Mesenchymal stem cell (in vitro differentiated cells and primary cell): ENCODE measurements around the gene EGLN3.

Experiments
- DNase-seq: peaks from one replicate; pipeline ENCODE4 v3.0.0-alpha.2; 2013
- H2AFZ ChIP-seq: one replicate; pipeline ENCODE4 v1.6.1; 2013; ENCODE audit warnings: low read depth, mild to moderate bottlenecking, control low read depth, inconsistent platforms, low read length, moderate library complexity
- H2AK5ac ChIP-seq: 2 replicates; pipeline ENCODE4 v1.6.1; 2013; ENCODE audit warnings: low read length, moderate library complexity, mild to moderate bottlenecking, inconsistent platforms; ENCODE audit not compliant: severe bottlenecking
- H2BK120ac ChIP-seq: one replicate; pipeline ENCODE4 v1.6.1; 2013; ENCODE audit warnings: low read depth, mild to moderate bottlenecking, inconsistent platforms, low read length, moderate library complexity
- H2BK12ac ChIP-seq, 2 experiments: one replicate each; pipeline ENCODE4 v1.6.1; 2013; ENCODE audit warnings: inconsistent platforms in 2 of 2, low read length in 2 of 2, mild to moderate bottlenecking in 2 of 2, moderate library complexity in 2 of 2, control low read depth in 1 of 2
- H2BK15ac ChIP-seq: one replicate; pipeline ENCODE4 v1.6.1; 2013; ENCODE audit warnings: mild to moderate bottlenecking, low read depth, inconsistent platforms; ENCODE audit not compliant: poor library complexity, severe bottlenecking
- H2BK5ac ChIP-seq: 2 replicates; pipeline ENCODE4 v1.6.1; 2013; ENCODE audit warnings: low read depth, mild to moderate bottlenecking, low read length, control low read depth, inconsistent platforms; ENCODE audit not compliant: poor library complexity, severe bottlenecking
- H3K14ac ChIP-seq, 2 experiments: one replicate each; pipeline ENCODE4 v1.6.1; 2013; ENCODE audit warnings: inconsistent platforms in 2 of 2, low read length in 2 of 2, control low read depth in 1 of 2, mild to moderate bottlenecking in 1 of 2, moderate library complexity in 1 of 2
- H3K18ac ChIP-seq, 2 experiments: one replicate each; pipeline ENCODE4 v1.6.1; 2013; ENCODE audit warnings: inconsistent platforms in 2 of 2, low read length in 2 of 2, control low read depth in 1 of 2, low read depth in 1 of 2, mild to moderate bottlenecking in 1 of 2
- H3K23ac ChIP-seq, 2 experiments: one replicate each; pipeline ENCODE4 v1.6.1; 2013; ENCODE audit warnings: inconsistent platforms in 2 of 2, low read length in 2 of 2, mild to moderate bottlenecking in 2 of 2, moderate library complexity in 2 of 2, control low read depth in 1 of 2
- H3K27ac ChIP-seq: 2 replicates; pipeline ENCODE4 v1.5.1; 2013; ENCODE audit warnings: mild to moderate bottlenecking, moderate library complexity, low read length, control low read depth, inconsistent platforms; ENCODE audit not compliant: poor library complexity, severe bottlenecking
- H3K27me3 ChIP-seq, 2 experiments: 2 replicates each; pipeline versions ENCODE4 v1.6.1 to v1.7.0; 2013; ENCODE audit warnings: low read length in 2 of 2, mild to moderate bottlenecking in 2 of 2, moderate library complexity in 2 of 2, control low read depth in 1 of 2, inconsistent platforms in 1 of 2; ENCODE audit not compliant: control insufficient read depth in 1 of 2, insufficient read depth in 1 of 2
- H3K36me3 ChIP-seq, 2 experiments: 2 replicates each; pipeline versions ENCODE4 v1.6.1 to v1.7.0; 2013; ENCODE audit warnings: low read length in 2 of 2, control low read depth in 1 of 2, inconsistent platforms in 1 of 2, low read depth in 1 of 2, mild to moderate bottlenecking in 1 of 2; ENCODE audit not compliant: insufficient read depth in 2 of 2, control insufficient read depth in 1 of 2
- H3K4ac ChIP-seq, 2 experiments: one replicate each; pipeline ENCODE4 v1.6.1; 2013; ENCODE audit warnings: inconsistent platforms in 2 of 2, low read length in 2 of 2, mild to moderate bottlenecking in 2 of 2, moderate library complexity in 2 of 2, control low read depth in 1 of 2, low read depth in 1 of 2
- H3K4me1 ChIP-seq: 2 replicates; pipeline ENCODE4 v1.6.1; 2013; ENCODE audit warnings: low read depth, low read length, control low read depth; ENCODE audit not compliant: control insufficient read depth, insufficient read depth
- H3K4me2 ChIP-seq: 2 replicates; pipeline ENCODE4 v1.6.1; 2013; ENCODE audit warnings: low read length, mild to moderate bottlenecking, inconsistent platforms; ENCODE audit not compliant: poor library complexity, severe bottlenecking
- H3K4me3 ChIP-seq, 2 experiments: 2 replicates each; pipeline versions ENCODE4 v1.5.1 to v1.7.0; 2013; ENCODE audit warnings: low read length in 2 of 2, mild to moderate bottlenecking in 2 of 2, control low read depth in 1 of 2, low read depth in 1 of 2; ENCODE audit not compliant: insufficient read depth in 1 of 2
- H3K79me1 ChIP-seq: replicated peaks from 2 replicates; pipeline ENCODE4 v1.6.1; 2013; ENCODE audit warnings: mild to moderate bottlenecking, control low read depth, low read length, inconsistent platforms; ENCODE audit not compliant: poor library complexity, severe bottlenecking
- H3K9ac ChIP-seq: 2 replicates; pipeline ENCODE4 v1.7.0; 2013; ENCODE audit warnings: mild to moderate bottlenecking, low read length, moderate library complexity
- H3K9me3 ChIP-seq: 2 replicates; pipeline ENCODE4 v1.7.0; 2013; ENCODE audit warnings: mild to moderate bottlenecking, low read length; ENCODE audit not compliant: control insufficient read depth
- H4K8ac ChIP-seq: one replicate; pipeline ENCODE4 v1.6.1; 2013; ENCODE audit warnings: inconsistent platforms, mild to moderate bottlenecking, low read length, moderate library complexity
- H4K91ac ChIP-seq: one replicate; pipeline ENCODE4 v1.6.1; 2013; ENCODE audit warnings: mild to moderate bottlenecking, low read length, inconsistent platforms
- WGBS: methylation state at CpG from one replicate; pipeline ENCODE4 v1.1.7; 2013; ENCODE audit warnings: mixed read lengths; 5-methylcytosine and 5-hydroxymethylcytosine counted together

EGLN3 gene

DNA sequence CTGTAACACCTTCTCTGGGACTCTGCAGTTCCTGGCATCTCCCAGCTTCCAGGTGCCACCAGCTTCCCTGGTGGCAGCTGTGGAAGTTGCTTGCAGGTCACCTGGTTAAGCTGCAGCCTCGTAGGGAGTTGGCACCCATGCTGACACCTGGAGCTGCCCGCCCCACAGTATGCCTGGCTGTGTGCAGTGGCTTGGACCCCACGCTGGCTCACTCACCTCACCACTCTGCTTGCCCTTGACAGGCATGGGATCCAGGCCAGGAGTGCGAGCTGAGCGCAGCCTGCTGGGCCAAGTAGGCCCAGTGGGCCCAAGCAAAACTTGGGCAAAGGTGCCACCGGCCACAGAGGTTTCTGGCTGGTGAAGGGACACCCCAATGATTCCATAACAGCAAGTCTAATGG is 48.5 kb downstream of the EGLN3 start:
- no peak overlapping the region for H2BK5ac ChIP-seq
- peaks cover 2% of the 10 kb centered on the region for H3K4me1 ChIP-seq
- no peak overlapping the region for H3K27ac ChIP-seq
- H2AK5ac ChIP-seq: no peak overlapping the region
- no peak overlapping the region for H3K14ac ChIP-seq
- no peak overlapping the region for H3K9ac ChIP-seq
- H2BK15ac ChIP-seq: no peak overlapping the region
- no peak overlapping the region for H2BK12ac ChIP-seq
- no peak overlapping the region for H3K4me3 ChIP-seq
- no peaks in the 10 kb centered on the region for H3K79me1 ChIP-seq
- H2AFZ ChIP-seq: no peak overlapping the region
- H3K4ac ChIP-seq: no peak overlapping the region
- H3K27me3 ChIP-seq: peaks cover 4 to 8% of the 10 kb centered on the region in 2 experiments
- no peaks in the 10 kb centered on the region for H3K36me3 ChIP-seq
- WGBS: 90% methylated on average over 6 of the region's 6 CpGs
- no peaks in the 10 kb centered on the region for H3K9me3 ChIP-seq
- H4K8ac ChIP-seq: no peak overlapping the region
- H3K4me2 ChIP-seq: no peak overlapping the region
- H4K91ac ChIP-seq: no peak overlapping the region
- no peak overlapping the region for H3K18ac ChIP-seq
- no peak overlapping the region for H3K23ac ChIP-seq
- H2BK120ac ChIP-seq: no peak overlapping the region
- DNase-seq: no peak

- DNase-seq: no peak
- no peak overlapping the region for H3K14ac ChIP-seq
- no peak overlapping the region for H2BK12ac ChIP-seq
- no peak overlapping the region for H2BK120ac ChIP-seq
- no peak overlapping the region for H3K23ac ChIP-seq
- peaks cover 4 to 9% of the 10 kb centered on the region in 2 experiments for H3K27me3 ChIP-seq
- no peak overlapping the region for H3K4ac ChIP-seq
- H4K91ac ChIP-seq: no peak overlapping the region
- no peak overlapping the region for H4K8ac ChIP-seq
- no peak overlapping the region for H3K9ac ChIP-seq
- H2AFZ ChIP-seq: no peak overlapping the region
- peaks cover 2% of the 10 kb centered on the region for H3K4me1 ChIP-seq
- H2AK5ac ChIP-seq: no peak overlapping the region
- no peak overlapping the region for H3K27ac ChIP-seq
- no peaks in the 10 kb centered on the region for H3K9me3 ChIP-seq
- H2BK5ac ChIP-seq: no peak overlapping the region
- no peaks in the 10 kb centered on the region for H3K36me3 ChIP-seq
- no peaks in the 10 kb centered on the region for H3K79me1 ChIP-seq
- H3K18ac ChIP-seq: no peak overlapping the region
- H2BK15ac ChIP-seq: no peak overlapping the region
- no peak overlapping the region for H3K4me2 ChIP-seq
- no peak overlapping the region for H3K4me3 ChIP-seq
Observed at GRCh38 chr14:33901426-33902155, 49.3 kb downstream of the EGLN3 start.

- no peak overlapping the region for H2BK15ac ChIP-seq
- H3K9ac ChIP-seq: no peak overlapping the region
- WGBS: 75% methylated on average over 4 of the region's 4 CpGs
Observed at GRCh38 chr14:33900706-33901105, 50.2 kb downstream of the EGLN3 start.

GRCh38 chr14:33899723-33900341 is 51.0 kb downstream of the EGLN3 start:
- peaks cover 4 to 9% of the 10 kb centered on the region in 2 experiments for H3K27me3 ChIP-seq
- no peak overlapping the region for H4K8ac ChIP-seq
- no peaks in the 10 kb centered on the region for H3K79me1 ChIP-seq
- no peaks in the 10 kb centered on the region for H3K36me3 ChIP-seq
- H4K91ac ChIP-seq: no peak overlapping the region
- no peak overlapping the region for H2AFZ ChIP-seq
- no peak overlapping the region for H3K9ac ChIP-seq
- WGBS: 70% methylated on average over 1 of the region's 3 CpGs
- H2BK120ac ChIP-seq: no peak overlapping the region
- H3K4me2 ChIP-seq: no peak overlapping the region
- H2BK12ac ChIP-seq: no peak overlapping the region
- peaks cover under 1% of the 10 kb centered on the region for H3K9me3 ChIP-seq
- no peak overlapping the region for H2BK5ac ChIP-seq
- no peak overlapping the region for H3K23ac ChIP-seq
- DNase-seq: no peak
- no peak overlapping the region for H3K27ac ChIP-seq
- H3K4ac ChIP-seq: no peak overlapping the region
- no peak overlapping the region for H3K14ac ChIP-seq
- no peak overlapping the region for H2AK5ac ChIP-seq
- no peak overlapping the region for H2BK15ac ChIP-seq
- peaks cover 2% of the 10 kb centered on the region for H3K4me1 ChIP-seq
- no peak overlapping the region for H3K18ac ChIP-seq
- H3K4me3 ChIP-seq: no peak overlapping the region

More at GRCh38 chr14:33900706-33901105, 50.2 kb downstream of the EGLN3 start:
- no peak overlapping the region for H3K23ac ChIP-seq
- no peak overlapping the region for H2AK5ac ChIP-seq
- no peak overlapping the region for H2BK5ac ChIP-seq
- peak overlapping the region in 1 of 2 experiments; percentile 51 for H3K14ac ChIP-seq
- no peaks in the 10 kb centered on the region for H3K9me3 ChIP-seq
- DNase-seq: no peak
- no peak overlapping the region for H3K4ac ChIP-seq
- peaks cover 4 to 9% of the 10 kb centered on the region in 2 experiments for H3K27me3 ChIP-seq
- no peak overlapping the region for H3K27ac ChIP-seq
- H2BK120ac ChIP-seq: no peak overlapping the region
- H3K4me2 ChIP-seq: no peak overlapping the region
- no peaks in the 10 kb centered on the region for H3K79me1 ChIP-seq
- H3K4me3 ChIP-seq: no peak overlapping the region
- peaks cover 2% of the 10 kb centered on the region for H3K4me1 ChIP-seq
- no peak overlapping the region for H2AFZ ChIP-seq
- peak overlapping the region; percentile 27 for H4K91ac ChIP-seq
- H2BK12ac ChIP-seq: no peak overlapping the region
- H3K18ac ChIP-seq: no peak overlapping the region
- no peak overlapping the region for H4K8ac ChIP-seq
- no peaks in the 10 kb centered on the region for H3K36me3 ChIP-seq
